ENCODE results near the gene THSD7B. TPM values are rescaled to one million over a fixed set of nuclear protein-coding genes. Genes with fewer than 3 reads are reported as not detected.

Gene THSD7B
- total and polyA plus RNA-seq, 2 of the 8 experiments (the other 6 are each of a cell fraction or from before 2014, with no cell fraction given), result 0.60 to 2.9 TPM

GRCh38 chr2:136863874-136864273, 98.5 kb downstream of the THSD7B start (continued):
- no peak for TF ChIP-seq PHF8 (conservative IDR thresholded peaks at IDR 0.05; ENCODE audit: low read depth, low read length)
- no peak for TF ChIP-seq CTBP2 (IDR thresholded peaks at IDR 0.05; ENCODE audit: borderline replicate concordance, insufficient read depth, insufficient read length, low read length)
- TF ChIP-seq SP4 (IDR thresholded peaks at IDR 0.05; ENCODE audit: low read length), result no peak
- no peak for TF ChIP-seq TCF12 (IDR thresholded peaks at IDR 0.05; ENCODE audit: low read depth, low read length)
- TF ChIP-seq BCL11A (IDR thresholded peaks at IDR 0.05; ENCODE audit: low read depth in 2 of 2, low read length in 2 of 2), result no peak
- TF ChIP-seq ASH2L (IDR thresholded peaks at IDR 0.05; ENCODE audit: low read length), result no peak
